Measurements from ENCODE around the gene TRPC4AP. TPM values are rescaled to one million over a fixed set of nuclear protein-coding genes. Genes with fewer than 3 reads are reported as not detected.

Gene TRPC4AP
- total RNA-seq, 2 donors from 2014 or later, result 44.1 to 57.4 TPM

DNA sequence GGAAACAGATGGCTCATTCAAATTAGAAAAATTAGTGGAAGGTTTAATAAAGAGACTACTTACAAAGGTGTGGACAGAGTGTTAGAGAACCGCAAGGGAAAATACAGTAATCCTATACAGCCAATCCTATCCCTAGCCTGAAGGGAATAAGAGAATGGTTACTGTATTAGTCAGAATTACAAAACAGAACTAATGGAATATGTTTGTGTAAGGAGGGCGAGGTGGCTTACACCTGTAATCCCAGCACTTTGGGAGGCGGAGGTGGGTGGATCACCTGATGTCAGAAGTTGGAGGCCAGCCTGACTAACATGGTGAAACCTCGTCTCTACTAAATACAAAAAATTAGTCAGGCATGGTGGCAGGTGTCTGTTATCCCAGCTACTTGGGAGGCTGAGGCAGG, 16.3 kb upstream of the TRPC4AP start:
- no peak for DNase-seq
- Histone ChIP-seq H3K9me3 (no peaks in the 10 kb centered on the region), H3K4me3 (no peak overlapping the region), H3K4me1 (no peaks in the 10 kb centered on the region), H3K27ac (no peak overlapping the region), H3K36me3 (replicated peaks in 1 of 2; ENCODE audit: insufficient read depth in 1 of 2, low read depth in 2 of 2) (no peaks in the 10 kb centered on the region), H3K27me3 (no peaks in the 10 kb centered on the region)
- intact Hi-C loops (cut with DNase I), result no loop called here
- TF ChIP-seq, protein P1, sequence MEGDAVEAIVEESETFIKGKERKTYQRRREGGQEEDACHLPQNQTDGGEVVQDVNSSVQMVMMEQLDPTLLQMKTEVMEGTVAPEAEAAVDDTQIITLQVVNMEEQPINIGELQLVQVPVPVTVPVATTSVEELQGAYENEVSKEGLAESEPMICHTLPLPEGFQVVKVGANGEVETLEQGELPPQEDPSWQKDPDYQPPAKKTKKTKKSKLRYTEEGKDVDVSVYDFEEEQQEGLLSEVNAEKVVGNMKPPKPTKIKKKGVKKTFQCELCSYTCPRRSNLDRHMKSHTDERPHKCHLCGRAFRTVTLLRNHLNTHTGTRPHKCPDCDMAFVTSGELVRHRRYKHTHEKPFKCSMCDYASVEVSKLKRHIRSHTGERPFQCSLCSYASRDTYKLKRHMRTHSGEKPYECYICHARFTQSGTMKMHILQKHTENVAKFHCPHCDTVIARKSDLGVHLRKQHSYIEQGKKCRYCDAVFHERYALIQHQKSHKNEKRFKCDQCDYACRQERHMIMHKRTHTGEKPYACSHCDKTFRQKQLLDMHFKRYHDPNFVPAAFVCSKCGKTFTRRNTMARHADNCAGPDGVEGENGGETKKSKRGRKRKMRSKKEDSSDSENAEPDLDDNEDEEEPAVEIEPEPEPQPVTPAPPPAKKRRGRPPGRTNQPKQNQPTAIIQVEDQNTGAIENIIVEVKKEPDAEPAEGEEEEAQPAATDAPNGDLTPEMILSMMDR (IDR thresholded peaks at IDR 0.05), result no peak
- no peak for TF ChIP-seq POLR2A (IDR thresholded peaks at IDR 0.05)
- WGBS, 2 donors, result 85 to 86% methylated on average over 4 of the region's 4 CpGs
- no peak for ATAC-seq

DNA sequence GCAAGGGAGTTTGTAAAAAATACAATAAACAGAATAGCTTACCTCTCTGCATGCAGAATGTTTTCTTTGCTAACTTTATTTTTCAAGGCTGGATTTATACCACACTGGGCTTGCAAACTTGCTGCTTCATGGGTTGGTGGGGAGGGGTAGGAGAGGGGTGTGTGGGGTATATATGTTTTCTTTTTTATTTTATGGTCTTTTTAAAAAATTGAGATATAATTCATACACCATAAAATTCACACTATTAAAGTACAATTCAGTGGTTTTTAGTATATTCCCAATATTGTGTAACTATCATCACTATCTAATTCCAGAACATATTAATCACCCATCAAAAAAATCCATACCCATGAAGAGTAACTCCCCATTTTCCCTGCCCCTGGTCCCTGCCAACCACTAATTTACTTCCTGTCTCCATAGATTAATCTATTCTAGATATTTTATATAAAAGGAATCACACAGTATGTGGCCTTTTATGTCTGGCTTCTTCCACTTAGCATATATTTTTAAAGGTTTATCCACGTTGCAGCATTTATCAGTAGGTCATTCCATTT, 14.3 kb upstream of the TRPC4AP start:
- Histone ChIP-seq H3K4me1 (no peaks in the 10 kb centered on the region), H3K4me3 (no peak overlapping the region), H3K27ac (no peak overlapping the region), H3K36me3 (replicated peaks in 1 of 2; ENCODE audit: insufficient read depth in 1 of 2, low read depth in 2 of 2) (no peaks in the 10 kb centered on the region), H3K9me3 (no peaks in the 10 kb centered on the region), H3K27me3 (no peaks in the 10 kb centered on the region)
- no peak for TF ChIP-seq POLR2A (IDR thresholded peaks at IDR 0.05)
- TF ChIP-seq, protein P1 (IDR thresholded peaks at IDR 0.05), result no peak
- DNase-seq (no peak), ATAC-seq (no peak)
- intact Hi-C loops (cut with DNase I), result no loop called here
- WGBS, 2 donors, result 89 to 92% methylated on average over 1 of the region's 1 CpG

DNA sequence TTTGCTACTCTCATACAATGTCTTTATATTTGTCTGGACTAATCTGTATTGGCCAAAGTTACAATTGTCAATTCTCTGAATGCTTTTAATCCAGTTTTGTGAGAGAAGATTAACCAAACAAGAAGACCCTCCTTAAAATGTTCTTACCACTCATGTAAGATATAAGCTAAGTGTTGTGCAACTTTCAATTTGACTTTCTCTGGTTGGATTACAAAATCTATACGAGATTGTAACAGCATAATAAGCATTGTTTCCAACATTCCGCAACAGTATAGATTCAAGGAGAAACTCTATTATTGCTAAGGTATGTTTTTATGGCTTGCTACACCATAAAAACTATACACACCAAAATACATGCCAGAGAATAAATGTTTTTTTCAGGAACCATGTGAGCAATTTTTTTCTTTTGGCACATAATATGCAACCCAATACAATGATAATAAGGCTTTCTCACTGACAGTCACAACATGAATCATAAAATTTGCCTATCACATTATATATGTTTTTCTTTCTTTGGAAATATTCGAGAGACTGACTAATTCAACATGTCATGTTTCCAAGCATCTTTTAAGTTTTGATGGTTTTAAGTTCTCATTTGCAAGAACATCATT, 12.2 kb upstream of the TRPC4AP start:
- WGBS, 2 donors, result 61 to 71% methylated on average over 3 of the region's 3 CpGs
- Histone ChIP-seq H3K36me3 (replicated peaks in 1 of 2; ENCODE audit: insufficient read depth in 1 of 2, low read depth in 2 of 2) (no peaks in the 10 kb centered on the region), H3K9me3 (no peaks in the 10 kb centered on the region), H3K27ac (no peak overlapping the region), H3K27me3 (no peaks in the 10 kb centered on the region), H3K4me3 (no peak overlapping the region), H3K4me1 (no peaks in the 10 kb centered on the region)
- intact Hi-C loops (cut with DNase I), result no loop called here
- TF ChIP-seq POLR2A (IDR thresholded peaks at IDR 0.05), result no peak
- TF ChIP-seq, protein P1 (IDR thresholded peaks at IDR 0.05), result no peak
- DNase-seq (no peak), ATAC-seq (no peak)

DNA sequence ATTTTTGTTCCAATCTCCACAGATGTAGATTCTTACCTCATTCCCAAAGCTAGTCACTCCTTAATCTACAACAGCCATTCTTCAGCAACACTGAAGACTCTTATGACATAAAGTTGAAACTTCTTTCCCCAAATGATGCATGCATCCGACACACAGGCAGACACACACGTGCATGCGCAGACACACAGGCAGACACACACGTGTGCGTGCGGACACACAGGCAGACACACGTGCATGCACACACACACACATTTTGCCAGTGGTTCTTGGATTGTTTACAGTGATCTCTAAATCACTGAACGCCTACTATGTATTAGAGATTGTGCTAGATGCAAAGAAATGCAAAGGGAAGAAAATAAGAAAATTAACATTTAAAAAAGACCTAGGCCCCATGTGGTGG, 9.0 kb upstream of the TRPC4AP start:
- Histone ChIP-seq H3K27me3 (no peaks in the 10 kb centered on the region), H3K36me3 (replicated peaks in 1 of 2; ENCODE audit: insufficient read depth in 1 of 2, low read depth in 2 of 2) (no peaks in the 10 kb centered on the region), H3K4me3 (no peak overlapping the region), H3K9me3 (no peaks in the 10 kb centered on the region), H3K27ac (no peak overlapping the region), H3K4me1 (peaks cover 3% of the 10 kb centered on the region)
- intact Hi-C loops (cut with DNase I), result no loop called here
- TF ChIP-seq, protein P1 (IDR thresholded peaks at IDR 0.05), result no peak
- ATAC-seq, result no peak
- 79 to 84% methylated on average over 8 of the region's 8 CpGs for WGBS, 2 donors
- DNase-seq, result no peak
